Activated T-helper 17 cell treated with anti-CD3 and anti-CD28 coated beads, Interleukin-2, amount 50 U/mL, for 72 hours (primary cell): Measurements from ENCODE around the gene DESI2. TPM values are rescaled to one million over a fixed set of nuclear protein-coding genes. Genes with fewer than 3 reads are reported as not detected.
"Not testable (repeated sequence)": the region's sequence is repeated elsewhere in the genome, so short reads cannot be mapped to it uniquely, and the experiment has no call there.

Experiments used
- ATAC-seq: fragments of 150-1000 bp; cut with Tn5 transposase; replicated peaks from 2 replicates; pipeline ENCODE4 v1.10.0; 2021; ENCODE audit warnings: mild to moderate bottlenecking, moderate library complexity
- H3K27ac Mint-ChIP-seq: one replicate; pipeline ENCODE4 v1.8.0; 2022; ENCODE audit warnings: mixed read lengths
- H3K27me3 Mint-ChIP-seq: one replicate; pipeline ENCODE4 v1.8.0; 2022; ENCODE audit warnings: mixed read lengths
- H3K36me3 Mint-ChIP-seq: one replicate; pipeline ENCODE4 v1.8.0; 2022; ENCODE audit warnings: low read depth, mild to moderate bottlenecking, mixed read lengths
- H3K4me1 Mint-ChIP-seq: one replicate; pipeline ENCODE4 v1.8.0; 2022; ENCODE audit warnings: mixed read lengths
- H3K4me3 Mint-ChIP-seq: one replicate; pipeline ENCODE4 v1.8.0; 2022; ENCODE audit warnings: mild to moderate bottlenecking, mixed read lengths
- H3K9me3 Mint-ChIP-seq: one replicate; pipeline ENCODE4 v1.8.0; 2022; ENCODE audit warnings: mixed read lengths
- total RNA-seq, 2 donors: library from RNA; stranded (reverse); gene quantifications; one replicate each; pipeline ENCODE4 v1.2.3, GENCODE V29; 2022

The DESI2 gene
- total RNA-seq, 2 donors from 2014 or later, result 27.1 to 32.6 TPM

DNA sequence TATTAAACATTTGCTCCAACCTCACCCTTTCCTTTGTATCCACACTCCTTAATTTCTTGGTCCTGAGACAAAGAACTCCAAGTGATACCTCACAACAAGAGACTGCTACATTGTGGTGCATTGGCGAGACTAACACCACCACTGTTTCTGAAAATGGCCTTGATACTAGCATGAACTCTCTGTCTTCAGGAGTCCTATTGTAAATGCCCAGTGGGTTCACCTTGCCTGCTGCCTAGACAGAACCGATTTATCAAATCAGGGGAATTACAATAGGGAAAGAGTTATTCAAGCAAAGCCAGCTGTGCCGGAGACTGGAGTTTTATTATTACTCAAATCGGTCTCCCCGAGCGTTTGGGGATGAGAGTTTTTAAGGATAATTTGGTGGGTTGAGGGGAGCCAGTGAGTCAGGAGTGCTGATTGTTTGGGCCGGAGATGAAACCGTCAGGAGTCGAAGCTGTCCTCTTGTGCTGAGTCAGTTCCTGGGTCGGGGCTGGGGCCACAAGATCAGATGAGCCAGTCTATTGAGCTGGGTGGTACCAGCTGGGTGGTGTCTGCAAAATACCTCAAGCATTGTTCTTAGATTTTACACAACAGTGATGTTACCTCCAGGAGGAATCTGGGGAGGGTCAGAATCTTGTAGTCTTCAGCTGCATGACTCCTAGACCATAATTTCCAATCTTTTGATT lies 83.1 kb downstream of the DESI2 start:
- Mint-ChIP-seq H3K27ac (peak overlapping the region; percentile 54), H3K4me3 (no peak overlapping the region)
- ATAC-seq, result no peak

DNA sequence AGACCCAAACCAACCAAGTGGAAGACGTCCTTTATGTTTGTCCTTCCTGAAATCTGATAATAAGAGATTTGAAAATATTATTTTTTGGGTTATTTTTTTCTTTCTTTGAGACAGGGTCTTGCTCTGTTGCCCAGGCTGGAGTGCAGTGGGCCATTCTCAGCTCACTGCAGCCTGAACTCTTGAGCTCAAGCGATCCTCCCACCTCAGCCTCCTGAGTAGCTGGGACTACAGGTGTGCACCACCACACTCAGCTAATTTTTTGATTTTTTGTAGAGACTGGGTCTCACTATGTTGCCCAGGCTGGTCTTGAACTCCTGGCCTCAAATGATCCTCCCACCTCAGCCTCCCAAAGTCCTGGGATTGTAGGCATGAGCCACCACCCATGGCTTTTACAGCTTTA lies 86.2 kb downstream of the DESI2 start:
- not testable (repeated sequence) for H3K9me3 Mint-ChIP-seq, H3K27me3 Mint-ChIP-seq, H3K27ac Mint-ChIP-seq, ATAC-seq, H3K36me3 Mint-ChIP-seq, H3K4me3 Mint-ChIP-seq, H3K4me1 Mint-ChIP-seq

More for the DNA sequence above, 83.1 kb downstream of the DESI2 start:
- Mint-ChIP-seq H3K36me3 (no peaks in the 10 kb centered on the region), H3K27me3 (peaks cover 7% of the 10 kb centered on the region), H3K4me1 (no peaks in the 10 kb centered on the region), H3K9me3 (no peaks in the 10 kb centered on the region)

DNA sequence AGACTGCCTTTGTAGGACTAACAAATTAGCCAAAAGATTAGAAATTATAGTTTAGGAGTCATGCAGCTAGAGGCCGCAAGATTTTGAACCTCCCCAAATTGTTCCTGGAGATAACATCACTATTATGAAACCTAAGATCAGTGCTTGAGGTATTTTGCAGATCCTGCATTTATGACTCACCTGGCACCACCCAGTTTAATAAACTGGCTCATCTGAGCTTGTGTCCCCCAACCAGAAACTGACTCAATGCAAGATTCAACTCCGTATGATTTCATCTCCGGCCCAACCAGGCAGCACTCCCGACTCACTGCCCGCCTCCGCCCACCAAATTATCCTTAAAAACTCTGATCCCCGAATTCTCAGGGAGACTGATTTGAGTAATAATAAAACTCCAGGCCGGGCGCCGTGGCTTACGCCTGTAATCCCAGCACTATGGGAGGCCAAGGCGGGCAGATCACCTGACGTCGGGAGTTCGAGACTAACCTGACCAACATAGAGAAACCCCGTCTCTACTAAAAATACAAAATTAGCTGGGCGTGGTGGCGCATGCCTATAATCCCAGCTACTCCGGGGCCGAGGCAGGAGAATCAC lies 87.2 kb downstream of the DESI2 start:
- not testable (repeated sequence) for H3K27ac Mint-ChIP-seq

DNA sequence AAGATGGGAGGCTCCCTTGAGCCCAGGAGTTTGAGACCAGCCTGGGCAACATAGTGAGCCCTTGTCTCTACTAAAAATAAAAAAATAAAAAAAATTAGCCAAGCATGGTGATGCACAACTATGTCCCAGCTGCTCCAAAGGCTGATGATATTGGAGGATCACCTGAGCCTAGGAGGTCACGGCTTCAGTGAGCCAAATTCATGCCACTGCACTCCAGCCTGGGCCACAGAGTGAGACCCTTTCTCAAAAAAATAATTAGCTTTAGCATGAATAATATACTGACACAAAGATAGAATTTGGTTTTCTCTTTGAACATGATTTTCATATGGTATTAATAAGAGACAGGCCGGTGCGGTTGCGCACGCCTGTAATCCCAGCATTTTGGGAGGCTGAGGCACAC lies 88.8 kb downstream of the DESI2 start:
- H3K4me3 Mint-ChIP-seq, result no peak overlapping the region
- no peaks in the 10 kb centered on the region for H3K36me3 Mint-ChIP-seq
- H3K9me3 Mint-ChIP-seq, result no peaks in the 10 kb centered on the region
- no peak for ATAC-seq
- H3K27me3 Mint-ChIP-seq, result no peaks in the 10 kb centered on the region
- H3K4me1 Mint-ChIP-seq, result no peaks in the 10 kb centered on the region
- H3K27ac Mint-ChIP-seq, result no peak overlapping the region

More for the DNA sequence above, 87.2 kb downstream of the DESI2 start:
- not testable (repeated sequence) for H3K36me3 Mint-ChIP-seq, H3K4me1 Mint-ChIP-seq, H3K4me3 Mint-ChIP-seq, H3K27me3 Mint-ChIP-seq, H3K9me3 Mint-ChIP-seq, ATAC-seq

DNA sequence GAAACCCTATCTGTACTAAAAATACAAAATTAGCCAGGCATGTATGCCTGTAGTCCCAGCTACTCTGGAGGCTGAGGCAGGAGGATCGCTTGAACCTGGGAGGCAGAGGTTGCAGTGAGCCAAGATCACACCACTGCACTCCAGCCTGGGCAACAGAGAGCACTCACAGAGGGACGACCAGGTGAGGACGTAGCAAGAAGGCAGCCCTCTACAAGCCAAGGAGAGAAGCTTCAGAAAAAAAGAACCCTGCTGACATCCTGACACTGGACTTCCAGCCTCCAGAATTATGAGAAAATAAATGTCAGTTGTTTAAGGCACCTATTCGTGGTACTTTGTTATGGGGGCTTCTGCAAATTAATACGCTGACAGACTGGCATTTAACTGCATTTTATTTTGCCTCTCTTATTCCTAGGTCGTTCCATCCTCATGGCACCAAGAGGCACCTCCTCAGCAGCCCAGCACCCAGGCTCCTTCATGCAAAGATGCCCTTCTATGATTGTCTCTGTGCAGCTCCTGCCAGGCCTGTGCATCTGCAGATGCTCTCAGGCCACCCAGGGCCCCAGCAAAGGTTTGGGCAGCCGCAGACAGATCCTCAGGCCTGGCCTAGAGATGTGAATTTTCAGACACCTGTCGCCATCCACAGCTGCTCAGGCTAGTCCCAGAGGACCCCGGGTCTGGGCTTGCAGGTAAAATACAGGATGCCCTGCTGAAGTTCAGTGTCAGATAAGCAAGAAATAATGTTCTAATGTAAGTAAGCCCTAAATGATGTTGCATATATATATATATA lies 96.5 kb downstream of the DESI2 start:
- no peaks in the 10 kb centered on the region for H3K27me3 Mint-ChIP-seq
- H3K4me3 Mint-ChIP-seq, result no peak overlapping the region
- H3K9me3 Mint-ChIP-seq, result no peaks in the 10 kb centered on the region
- no peaks in the 10 kb centered on the region for H3K36me3 Mint-ChIP-seq
- no peaks in the 10 kb centered on the region for H3K4me1 Mint-ChIP-seq
- no peak overlapping the region for H3K27ac Mint-ChIP-seq
- no peak for ATAC-seq

DNA sequence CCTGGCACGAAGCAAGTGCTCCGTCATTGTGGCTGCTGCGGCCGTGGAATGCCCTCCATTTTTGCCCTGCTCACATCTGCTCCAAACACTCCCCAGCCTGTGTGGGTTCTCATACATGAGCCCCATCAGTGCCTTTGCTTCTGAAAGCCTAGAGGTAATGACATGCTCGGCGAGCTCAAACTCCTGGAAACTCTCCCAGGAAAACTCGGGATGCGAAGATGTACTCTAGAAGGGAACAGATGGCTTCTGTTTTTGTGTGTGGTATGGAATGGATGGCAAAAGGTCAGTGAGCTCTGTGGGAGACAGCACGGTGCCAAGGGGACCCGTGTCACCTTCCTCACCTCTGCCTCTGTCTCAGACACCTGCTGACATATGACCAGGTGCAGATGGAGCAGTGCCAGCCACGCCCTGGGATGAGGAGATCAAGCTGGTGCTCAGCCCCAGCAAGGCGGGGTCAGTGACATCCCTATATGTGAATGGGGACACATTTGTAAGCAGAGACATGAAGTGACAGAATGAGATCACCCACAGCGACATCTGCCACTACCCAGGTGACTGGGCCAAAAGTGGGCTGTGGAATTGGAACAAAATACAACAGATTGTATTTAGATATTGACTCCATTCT lies 98.5 kb downstream of the DESI2 start:
- H3K4me1 Mint-ChIP-seq, result no peaks in the 10 kb centered on the region
- no peak for ATAC-seq

GRCh38 chr1:244755673-244756072 lies 102.7 kb downstream of the DESI2 start:
- H3K4me1 Mint-ChIP-seq, result no peaks in the 10 kb centered on the region
- H3K36me3 Mint-ChIP-seq, result no peaks in the 10 kb centered on the region
- no peak overlapping the region for H3K27ac Mint-ChIP-seq
- H3K9me3 Mint-ChIP-seq, result no peaks in the 10 kb centered on the region
- no peaks in the 10 kb centered on the region for H3K27me3 Mint-ChIP-seq
- no peak overlapping the region for H3K4me3 Mint-ChIP-seq
- no peak for ATAC-seq

More for the DNA sequence above, 98.5 kb downstream of the DESI2 start:
- no peaks in the 10 kb centered on the region for H3K36me3 Mint-ChIP-seq
- H3K9me3 Mint-ChIP-seq, result no peaks in the 10 kb centered on the region
- H3K27ac Mint-ChIP-seq, result no peak overlapping the region
- H3K4me3 Mint-ChIP-seq, result no peak overlapping the region
- no peaks in the 10 kb centered on the region for H3K27me3 Mint-ChIP-seq

- Mint-ChIP-seq H3K4me1 (no peaks in the 10 kb centered on the region), H3K4me3 (no peak overlapping the region), H3K9me3 (no peaks in the 10 kb centered on the region), H3K36me3 (no peaks in the 10 kb centered on the region), H3K27me3 (no peaks in the 10 kb centered on the region), H3K27ac (no peak overlapping the region)
- no peak for ATAC-seq
Measured at GRCh38 chr1:244757091-244757939, 104.4 kb downstream of the DESI2 start.

Other genes starting within 250 kb of the DESI2 start
- gene ADSS2, start 201.2 kb upstream of the DESI2 start, total RNA-seq, result 10 to 100 TPM; 48.8 to 56.3 TPM
- gene CATSPERE, start 191.9 kb upstream of the DESI2 start, total RNA-seq, result under 1 TPM; 0.53 to 0.69 TPM
- gene COX20, start 182.5 kb downstream of the DESI2 start, total RNA-seq, result 10 to 100 TPM; 38.7 to 43.1 TPM
- 100 to 1,000 TPM; 336 to 438 TPM for gene HNRNPU, start 211.4 kb downstream of the DESI2 start, total RNA-seq